OCI-LY1 (cell line): ENCODE measurements around the gene TAC3.

Source experiments
- H2AFZ ChIP-seq: fragments of 200-600 bp; sonication (generic), shearing (Covaris generic); 2 replicates; pipeline ENCODE4 v1.6.0; 2014; ENCODE audit warnings: antibody characterized with exemption, mild to moderate bottlenecking, low read length
- H3F3A ChIP-seq: fragments of 200-600 bp; sonication (generic), shearing (Covaris generic); 2 replicates; pipeline ENCODE4 v1.6.0; 2014; ENCODE audit warnings: mild to moderate bottlenecking, antibody characterized with exemption, low read length, moderate library complexity; ENCODE audit not compliant: insufficient read depth
- H3K27ac ChIP-seq: fragments of 200-600 bp; sonication (generic); 2 replicates; pipeline ENCODE4 v1.5.1; 2014; ENCODE audit warnings: low read length, mixed run types, mild to moderate bottlenecking, low read depth; ENCODE audit not compliant: poor library complexity, severe bottlenecking
- H3K27me3 ChIP-seq: fragments of 200-600 bp; sonication (generic); 2 replicates; pipeline ENCODE4 v1.6.0; 2014; ENCODE audit warnings: antibody characterized with exemption, mild to moderate bottlenecking, low read length, moderate library complexity; ENCODE audit not compliant: insufficient read depth
- H3K36me3 ChIP-seq: fragments of 200-600 bp; sonication (generic); 2 replicates; pipeline ENCODE4 v1.6.1; 2014; ENCODE audit warnings: mild to moderate bottlenecking, antibody characterized with exemption, low read length, moderate library complexity, mixed read lengths; ENCODE audit not compliant: insufficient read depth
- H3K4me1 ChIP-seq: fragments of 200-600 bp; sonication (generic); 2 replicates; pipeline ENCODE4 v1.5.1; 2014; ENCODE audit warnings: mild to moderate bottlenecking, low read length, moderate library complexity; ENCODE audit not compliant: insufficient read depth, severe bottlenecking
- H3K4me2 ChIP-seq: fragments of 200-600 bp; sonication (generic), shearing (Covaris generic); 2 replicates; pipeline ENCODE4 v1.6.1; 2014; ENCODE audit warnings: low read length
- H3K4me3 ChIP-seq: fragments of 200-600 bp; sonication (generic); 2 replicates; pipeline ENCODE4 v1.5.1; 2014; ENCODE audit warnings: low read length, low read depth, mild to moderate bottlenecking, mixed read lengths; ENCODE audit not compliant: poor library complexity, severe bottlenecking
- H3K79me2 ChIP-seq: fragments of 200-600 bp; shearing (Covaris generic); 2 replicates; pipeline ENCODE4 v1.6.1; 2016; ENCODE audit warnings: mixed run types, low read length, mixed read lengths; ENCODE audit not compliant: insufficient read depth
- H3K9ac ChIP-seq: fragments of 200-600 bp; sonication (generic), shearing (Covaris generic); 2 replicates; pipeline ENCODE4 v1.6.1; 2014; ENCODE audit warnings: mild to moderate bottlenecking, low read length, mixed read lengths
- H3K9me2 ChIP-seq: fragments of 200-600 bp; sonication (generic), shearing (Covaris generic); 2 replicates; pipeline ENCODE4 v1.6.1; 2014; ENCODE audit warnings: low read depth, mild to moderate bottlenecking, low read length, mixed read lengths
- H3K9me3 ChIP-seq: fragments of 200-600 bp; shearing (Covaris generic); 2 replicates; pipeline ENCODE4 v1.6.1; 2014; ENCODE audit warnings: low read length, mixed read lengths
- H4K20me1 ChIP-seq: fragments of 200-600 bp; sonication (generic), shearing (Covaris generic); 2 replicates; pipeline ENCODE4 v1.6.0; 2016; ENCODE audit warnings: mild to moderate bottlenecking, low read length; ENCODE audit not compliant: insufficient read depth
- CTCF ChIP-seq: fragments of 200-600 bp; sonication (generic), shearing (Covaris generic); IDR thresholded peaks from 2 replicates; pipeline ENCODE4 v1.5.1; 2017; ENCODE audit warnings: mild to moderate bottlenecking, antibody characterized with exemption, low read length, moderate library complexity, mixed read lengths
- EZH2 ChIP-seq: fragments of 200-600 bp; sonication (generic), shearing (Covaris generic); IDR thresholded peaks from 2 replicates; pipeline ENCODE4 v1.8.0; 2017; ENCODE audit warnings: borderline replicate concordance, mixed run types, mild to moderate bottlenecking, antibody characterized with exemption, low read length, moderate library complexity, mixed read lengths

TAC3 gene

GRCh38 chr12:57001448-57001906 lies 14.9 kb downstream of the TAC3 start:
- no peaks in the 10 kb centered on the region for H3K27me3 ChIP-seq
- H3K36me3 ChIP-seq, result peaks cover 49% of the 10 kb centered on the region
- H3K27ac ChIP-seq, result no peak overlapping the region
- H2AFZ ChIP-seq, result no peak overlapping the region
- TF ChIP-seq CTCF, result peak; percentile 83
- no peak for TF ChIP-seq EZH2
- H3K9me2 ChIP-seq, result no peaks in the 10 kb centered on the region
- 0 out of 2 replicates have a peak, but pooled peaks cover 6% of the 10 kb centered on the region for H3K79me2 ChIP-seq
- H3K9ac ChIP-seq, result no peak overlapping the region
- no peak overlapping the region for H3K4me3 ChIP-seq
- no peak overlapping the region for H3K4me2 ChIP-seq
- no peaks in the 10 kb centered on the region for H3K9me3 ChIP-seq
- no peaks in the 10 kb centered on the region for H4K20me1 ChIP-seq
- no peaks in the 10 kb centered on the region for H3F3A ChIP-seq
- peaks cover 12% of the 10 kb centered on the region for H3K4me1 ChIP-seq

GRCh38 chr12:57000393-57000792 lies 15.9 kb downstream of the TAC3 start:
- Histone ChIP-seq H3F3A (no peaks in the 10 kb centered on the region), H3K27ac (no peak overlapping the region), H3K27me3 (no peaks in the 10 kb centered on the region), H4K20me1 (no peaks in the 10 kb centered on the region), H2AFZ (no peak overlapping the region), H3K4me3 (no peak overlapping the region), H3K4me1 (peaks cover 6% of the 10 kb centered on the region), H3K9me2 (no peaks in the 10 kb centered on the region), H3K9ac (no peak overlapping the region), H3K36me3 (peaks cover 49% of the 10 kb centered on the region), H3K79me2 (0 out of 2 replicates have a peak, but pooled peaks cover under 1% of the 10 kb centered on the region), H3K4me2 (no peak overlapping the region), H3K9me3 (no peaks in the 10 kb centered on the region)
- TF ChIP-seq CTCF (no peak), EZH2 (no peak)

- Histone ChIP-seq H3K36me3 (peaks cover 45% of the 10 kb centered on the region), H3K9me2 (no peaks in the 10 kb centered on the region), H4K20me1 (no peaks in the 10 kb centered on the region), H3K9ac (no peak overlapping the region), H2AFZ (no peak overlapping the region), H3K27me3 (no peaks in the 10 kb centered on the region), H3K4me2 (no peak overlapping the region), H3K79me2 (no peaks in the 10 kb centered on the region), H3K4me1 (no peaks in the 10 kb centered on the region), H3K9me3 (no peaks in the 10 kb centered on the region), H3K27ac (no peak overlapping the region), H3K4me3 (no peak overlapping the region), H3F3A (no peaks in the 10 kb centered on the region)
- TF ChIP-seq CTCF, result no peak
- no peak for TF ChIP-seq EZH2
These were observed 16.9 kb downstream of the TAC3 start for GRCh38 chr12:56999456-56999855.
